ENCODE measurements around the gene CHST4.

CHST4 gene

GRCh38 chr16:71526111-71526631, at the start of gene CHST4:
Gene CHST4 (plus strand): TSS chr16:71526426. CDS start chr16:71536678, 10,252 bp downstream.
- Histone ChIP-seq H3K27me3 (ENCODE audit: control insufficient read depth, low read length) (peaks cover 28% of the 10 kb centered on the region), H3K4me3 (ENCODE audit: low read length) (no peak within 1 kb of the TSS), H3K79me2 (ENCODE audit: control insufficient read depth, low read length) (no peaks in the 10 kb centered on the region), H3K36me3 (ENCODE audit: control insufficient read depth, low read length) (no peaks in the 10 kb centered on the region), H3F3A (ENCODE audit: control insufficient read depth, insufficient read depth) (no peaks in the 10 kb centered on the region), H3K4me2 (ENCODE audit: low read length) (no peak within 1 kb of the TSS), H4K20me1 (ENCODE audit: control insufficient read depth, insufficient read depth, low read depth, low read length) (no peaks in the 10 kb centered on the region), H3K9me2 (replicated peaks; ENCODE audit: control insufficient read depth, low read length) (no peaks in the 10 kb centered on the region), H3K27ac (ENCODE audit: low read depth, low read length) (no peak within 1 kb of the TSS), H3K9me3 (ENCODE audit: control insufficient read depth, insufficient read depth, low read length) (no peaks in the 10 kb centered on the region), H3K4me1 (ENCODE audit: control insufficient read depth, low read length) (no peaks in the 10 kb centered on the region)
- TF ChIP-seq EZH2phosphoT487 (IDR thresholded peaks at IDR 0.05; ENCODE audit: borderline replicate concordance, low read length): no peak
- no peak for TF ChIP-seq CTCF (IDR thresholded peaks at IDR 0.05; ENCODE audit: low read depth, low read length, poor library complexity, severe bottlenecking)

- Histone ChIP-seq H3K79me2 (ENCODE audit: control insufficient read depth, low read length) (no peaks in the 10 kb centered on the region), H3K27me3 (ENCODE audit: control insufficient read depth, low read length) (no peaks in the 10 kb centered on the region), H3K9me2 (replicated peaks; ENCODE audit: control insufficient read depth, low read length) (no peaks in the 10 kb centered on the region), H3K4me3 (ENCODE audit: low read length) (no peak overlapping the region), H3K36me3 (ENCODE audit: control insufficient read depth, low read length) (no peaks in the 10 kb centered on the region), H3K4me2 (ENCODE audit: low read length) (no peak overlapping the region), H3K9me3 (ENCODE audit: control insufficient read depth, insufficient read depth, low read length) (no peaks in the 10 kb centered on the region), H4K20me1 (ENCODE audit: control insufficient read depth, insufficient read depth, low read depth, low read length) (no peaks in the 10 kb centered on the region), H3K27ac (ENCODE audit: low read depth, low read length) (no peak overlapping the region), H3K4me1 (ENCODE audit: control insufficient read depth, low read length) (peaks cover 6% of the 10 kb centered on the region), H3F3A (ENCODE audit: control insufficient read depth, insufficient read depth) (no peaks in the 10 kb centered on the region)
- no peak for TF ChIP-seq CTCF (IDR thresholded peaks at IDR 0.05; ENCODE audit: low read depth, low read length, poor library complexity, severe bottlenecking)
- TF ChIP-seq EZH2phosphoT487 (IDR thresholded peaks at IDR 0.05; ENCODE audit: borderline replicate concordance, low read length): no peak
Observed at GRCh38 chr16:71476457-71477124, 49.6 kb upstream of the CHST4 start.

GRCh38 chr16:71479420-71479819, 46.8 kb upstream of the CHST4 start:
- no peak overlapping the region for H3K4me2 ChIP-seq (ENCODE audit: low read length)
- no peak overlapping the region for H3K27ac ChIP-seq (ENCODE audit: low read depth, low read length)
- no peaks in the 10 kb centered on the region for H3F3A ChIP-seq (ENCODE audit: control insufficient read depth, insufficient read depth)
- H3K4me1 ChIP-seq (ENCODE audit: control insufficient read depth, low read length): peaks cover 16% of the 10 kb centered on the region
- H3K9me2 ChIP-seq (replicated peaks; ENCODE audit: control insufficient read depth, low read length): no peaks in the 10 kb centered on the region
- H3K36me3 ChIP-seq (ENCODE audit: control insufficient read depth, low read length): no peaks in the 10 kb centered on the region
- peak; percentile 60 for TF ChIP-seq CTCF (IDR thresholded peaks at IDR 0.05; ENCODE audit: low read depth, low read length, poor library complexity, severe bottlenecking)
- no peak for TF ChIP-seq EZH2phosphoT487 (IDR thresholded peaks at IDR 0.05; ENCODE audit: borderline replicate concordance, low read length)
- no peaks in the 10 kb centered on the region for H4K20me1 ChIP-seq (ENCODE audit: control insufficient read depth, insufficient read depth, low read depth, low read length)
- no peaks in the 10 kb centered on the region for H3K27me3 ChIP-seq (ENCODE audit: control insufficient read depth, low read length)
- H3K4me3 ChIP-seq (ENCODE audit: low read length): no peak overlapping the region
- no peaks in the 10 kb centered on the region for H3K79me2 ChIP-seq (ENCODE audit: control insufficient read depth, low read length)
- no peaks in the 10 kb centered on the region for H3K9me3 ChIP-seq (ENCODE audit: control insufficient read depth, insufficient read depth, low read length)
